Suprapubic skin (tissue), 4 donors: ENCODE results near the gene SLC9A9. TPM values are rescaled to one million over a fixed set of nuclear protein-coding genes. Genes with fewer than 3 reads are reported as not detected.

Experiments
- DNase-seq, 2 donors: peaks; one replicate each; pipeline ENCODE4 v3.0.0-alpha.2; 2019; ENCODE audit warnings: low spot score in 2 of 2
- H3K27ac ChIP-seq: fragments of 200-600 bp; sonication (generic); one replicate; pipeline ENCODE4 v1.5.1; 2019
- H3K27me3 ChIP-seq: fragments of 200-600 bp; sonication (generic); one replicate; pipeline ENCODE4 v1.5.1; 2019
- H3K36me3 ChIP-seq: fragments of 200-600 bp; sonication (generic); one replicate; pipeline ENCODE4 v1.5.1; 2019
- H3K4me1 ChIP-seq: fragments of 200-600 bp; sonication (generic); one replicate; pipeline ENCODE4 v1.5.1; 2019
- H3K4me3 ChIP-seq: fragments of 200-600 bp; sonication (generic); one replicate; pipeline ENCODE4 v1.5.1; 2019; ENCODE audit warnings: mild to moderate bottlenecking
- H3K9me3 ChIP-seq: fragments of 200-600 bp; sonication (generic); one replicate; pipeline ENCODE4 v1.5.1; 2019
- EP300 ChIP-seq: sonication (generic); formaldehyde crosslinking; IDR thresholded peaks from one replicate; pipeline ENCODE4 v1.6.1; 2017; ENCODE audit warnings: antibody characterized with exemption
- POLR2A ChIP-seq, 2 donors: fragments of 450-650 bp; IDR thresholded peaks; one replicate each; pipeline ENCODE4 v1.6.1; 2017; ENCODE audit warnings: antibody characterized with exemption in 2 of 2, mild to moderate bottlenecking in 2 of 2, moderate library complexity in 2 of 2
- POLR2AphosphoS5 ChIP-seq, 3 donors: sonication (generic); formaldehyde crosslinking; IDR thresholded peaks; one replicate each; pipeline ENCODE4 v1.6.1; 2017; ENCODE audit warnings: antibody characterized with exemption in 3 of 3
- WGBS: methylation state at CpG from one replicate; pipeline ENCODE4 v1.1.5; 2018; 5-methylcytosine and 5-hydroxymethylcytosine counted together
- total RNA-seq, 4 donors: library from RNA; depleted of rRNA; stranded (reverse); fragments of >200 nt; gene quantifications; one replicate each; pipeline ENCODE4 v1.1.0, GENCODE V29; 2016
- TF ChIP-seq, protein P1 (sequence below), 2 donors: fragments of 200-600 bp in 1 of 2; fragments of 450-650 bp in 1 of 2; sonication (generic) in 1 of 2; IDR thresholded peaks; one replicate each; pipeline ENCODE4 v1.5.1; 2016 to 2019; ENCODE audit warnings: antibody characterized with exemption in 2 of 2, mild to moderate bottlenecking in 1 of 2, moderate library complexity in 1 of 2

The SLC9A9 gene
- total RNA-seq, 4 donors from 2014 or later: 16.6 to 51.0 (median 30.0) TPM

DNA sequence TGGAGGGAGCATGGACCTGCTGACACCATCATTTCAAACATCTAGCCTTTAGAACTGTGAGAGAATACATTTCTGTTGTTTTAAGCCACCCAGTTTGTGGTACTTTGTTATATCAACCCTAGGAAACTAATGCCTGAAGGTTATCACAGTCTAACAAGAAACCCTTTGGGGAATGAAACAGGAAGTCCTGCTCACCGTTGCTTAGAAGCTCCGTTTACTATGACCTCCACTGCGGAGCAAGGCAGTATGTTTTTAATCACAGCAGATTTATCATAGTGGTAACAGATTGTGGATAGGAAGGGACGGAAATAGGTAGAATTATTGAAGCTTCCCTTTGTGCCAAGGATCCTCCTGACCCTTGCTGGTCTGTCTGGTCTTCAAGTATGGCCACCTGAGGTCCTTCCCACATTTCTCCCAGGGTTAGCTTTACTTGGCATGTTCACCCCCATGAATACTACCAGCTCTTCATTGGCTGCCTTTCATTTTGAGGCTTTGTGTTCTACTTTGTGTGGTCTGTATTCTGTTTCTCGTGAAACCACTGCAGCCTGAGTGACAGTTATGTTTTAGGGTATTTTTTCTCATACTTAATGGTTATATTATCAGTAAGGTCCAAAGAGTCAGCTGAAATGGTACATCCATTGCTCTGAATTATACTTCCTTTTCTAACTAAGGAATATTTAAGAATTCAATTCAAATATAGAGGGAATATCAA, 527.1 kb downstream of the SLC9A9 start:
- Histone ChIP-seq H3K27ac (no peak overlapping the region), H3K9me3 (no peaks in the 10 kb centered on the region), H3K27me3 (no peaks in the 10 kb centered on the region), H3K36me3 (no peaks in the 10 kb centered on the region), H3K4me3 (no peak overlapping the region), H3K4me1 (no peaks in the 10 kb centered on the region)
- TF ChIP-seq EP300 (no peak), POLR2A (IDR thresholded peaks at IDR 0.05) (no peak), POLR2AphosphoS5 (IDR thresholded peaks at IDR 0.05) (no peak)
- TF ChIP-seq, protein P1, sequence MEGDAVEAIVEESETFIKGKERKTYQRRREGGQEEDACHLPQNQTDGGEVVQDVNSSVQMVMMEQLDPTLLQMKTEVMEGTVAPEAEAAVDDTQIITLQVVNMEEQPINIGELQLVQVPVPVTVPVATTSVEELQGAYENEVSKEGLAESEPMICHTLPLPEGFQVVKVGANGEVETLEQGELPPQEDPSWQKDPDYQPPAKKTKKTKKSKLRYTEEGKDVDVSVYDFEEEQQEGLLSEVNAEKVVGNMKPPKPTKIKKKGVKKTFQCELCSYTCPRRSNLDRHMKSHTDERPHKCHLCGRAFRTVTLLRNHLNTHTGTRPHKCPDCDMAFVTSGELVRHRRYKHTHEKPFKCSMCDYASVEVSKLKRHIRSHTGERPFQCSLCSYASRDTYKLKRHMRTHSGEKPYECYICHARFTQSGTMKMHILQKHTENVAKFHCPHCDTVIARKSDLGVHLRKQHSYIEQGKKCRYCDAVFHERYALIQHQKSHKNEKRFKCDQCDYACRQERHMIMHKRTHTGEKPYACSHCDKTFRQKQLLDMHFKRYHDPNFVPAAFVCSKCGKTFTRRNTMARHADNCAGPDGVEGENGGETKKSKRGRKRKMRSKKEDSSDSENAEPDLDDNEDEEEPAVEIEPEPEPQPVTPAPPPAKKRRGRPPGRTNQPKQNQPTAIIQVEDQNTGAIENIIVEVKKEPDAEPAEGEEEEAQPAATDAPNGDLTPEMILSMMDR (IDR thresholded peaks at IDR 0.05): no peak
- no peak for DNase-seq
- WGBS: 82% methylated on average over 5 of the region's 5 CpGs

- 92% methylated on average over 5 of the region's 5 CpGs for WGBS
- TF ChIP-seq, protein P1 (IDR thresholded peaks at IDR 0.05): no peak
- TF ChIP-seq POLR2A (IDR thresholded peaks at IDR 0.05) (no peak), EP300 (no peak), POLR2AphosphoS5 (IDR thresholded peaks at IDR 0.05) (no peak)
These were observed 532.5 kb downstream of the SLC9A9 start for GRCh38 chr3:143315766-143316165.

GRCh38 chr3:143314251-143315093, 533.8 kb downstream of the SLC9A9 start:
- Histone ChIP-seq H3K27ac (no peak overlapping the region), H3K36me3 (no peaks in the 10 kb centered on the region), H3K4me3 (no peak overlapping the region), H3K27me3 (no peaks in the 10 kb centered on the region), H3K9me3 (no peaks in the 10 kb centered on the region), H3K4me1 (peaks cover 10% of the 10 kb centered on the region)
- TF ChIP-seq POLR2A (IDR thresholded peaks at IDR 0.05) (no peak), EP300 (no peak), POLR2AphosphoS5 (IDR thresholded peaks at IDR 0.05) (no peak)
- TF ChIP-seq, protein P1 (IDR thresholded peaks at IDR 0.05): no peak
- no peak for DNase-seq
- WGBS: 42% methylated on average over 9 of the region's 9 CpGs

More at GRCh38 chr3:143315766-143316165, 532.5 kb downstream of the SLC9A9 start:
- Histone ChIP-seq H3K4me1 (peaks cover 10% of the 10 kb centered on the region), H3K27me3 (no peaks in the 10 kb centered on the region), H3K4me3 (no peak overlapping the region), H3K36me3 (no peaks in the 10 kb centered on the region), H3K27ac (no peak overlapping the region), H3K9me3 (no peaks in the 10 kb centered on the region)
- no peak for DNase-seq

- Histone ChIP-seq H3K9me3 (no peaks in the 10 kb centered on the region), H3K27ac (no peak overlapping the region), H3K4me3 (no peak overlapping the region), H3K36me3 (no peaks in the 10 kb centered on the region), H3K27me3 (no peaks in the 10 kb centered on the region), H3K4me1 (peaks cover 10% of the 10 kb centered on the region)
- TF ChIP-seq, protein P1 (IDR thresholded peaks at IDR 0.05): no peak
- no peak for TF ChIP-seq EP300
- no peak for TF ChIP-seq POLR2AphosphoS5 (IDR thresholded peaks at IDR 0.05)
- TF ChIP-seq POLR2A (IDR thresholded peaks at IDR 0.05): no peak
- no peak for DNase-seq
- 93% methylated on average over 2 of the region's 2 CpGs for WGBS
These were observed 534.4 kb downstream of the SLC9A9 start for GRCh38 chr3:143313893-143314188.
